HG03469 (cell line): ENCODE measurements around the gene RNF111.
"Not testable (repeated sequence)": the region's sequence is repeated elsewhere in the genome, so short reads cannot be mapped to it uniquely, and the experiment has no call there.

Source experiments
- ATAC-seq: cut with Tn5 transposase; IDR thresholded peaks from one replicate; pipeline ENCODE4 v1.9.1; 2021; ENCODE audit warnings: mild to moderate bottlenecking, moderate library complexity, moderate number of reproducible peaks; ENCODE audit not compliant: unreplicated experiment

Gene RNF111

GRCh38 chr15:59052915-59053407, 65.5 kb downstream of the RNF111 start:
- no peak for ATAC-seq

- ATAC-seq = no peak
These were observed 66.0 kb downstream of the RNF111 start for GRCh38 chr15:59053482-59053881.

- no peak for ATAC-seq
These were observed 71.7 kb downstream of the RNF111 start for GRCh38 chr15:59059076-59059597.

- ATAC-seq = no peak
These were observed 72.9 kb downstream of the RNF111 start for GRCh38 chr15:59060348-59060747.

- ATAC-seq = no peak
These were observed 75.6 kb downstream of the RNF111 start for GRCh38 chr15:59063042-59063441.

GRCh38 chr15:59069430-59069829, 82.0 kb downstream of the RNF111 start:
- no peak for ATAC-seq

GRCh38 chr15:59074607-59075006, 87.1 kb downstream of the RNF111 start:
- no peak for ATAC-seq

GRCh38 chr15:59087731-59088130, 100.3 kb downstream of the RNF111 start:
- ATAC-seq = no peak

- no peak for ATAC-seq
These were observed 106.6 kb downstream of the RNF111 start for GRCh38 chr15:59094077-59094476.

- no peak for ATAC-seq
These were observed 109.0 kb downstream of the RNF111 start for GRCh38 chr15:59096429-59096828.

- ATAC-seq = no peak
These were observed 111.8 kb downstream of the RNF111 start for GRCh38 chr15:59099162-59099685.

- ATAC-seq = no peak
These were observed 117.1 kb downstream of the RNF111 start for GRCh38 chr15:59104602-59104911.

- ATAC-seq = peak; percentile 94
These were observed 117.7 kb downstream of the RNF111 start, which contains the start of gene CCNB2 for GRCh38 chr15:59104912-59105732. Gene CCNB2, plus strand, starts transcription at chr15:59105146. Its CDS starts 123 bp downstream, at chr15:59105269.

GRCh38 chr15:59105854-59106253, 118.4 kb downstream of the RNF111 start:
- no peak for ATAC-seq

GRCh38 chr15:59111251-59111650, 123.8 kb downstream of the RNF111 start:
- ATAC-seq = no peak

- no peak for ATAC-seq
These were observed 127.6 kb downstream of the RNF111 start for GRCh38 chr15:59115047-59115446.

- ATAC-seq = no peak
These were observed 128.7 kb downstream of the RNF111 start for GRCh38 chr15:59116141-59116540.

- ATAC-seq = no peak
These were observed 129.3 kb downstream of the RNF111 start for GRCh38 chr15:59116771-59117170.

- ATAC-seq = no peak
These were observed 132.2 kb downstream of the RNF111 start for GRCh38 chr15:59119625-59120024.

- no peak for ATAC-seq
These were observed 133.5 kb downstream of the RNF111 start for GRCh38 chr15:59120937-59121336.

GRCh38 chr15:59124261-59124660, 136.8 kb downstream of the RNF111 start:
- no peak for ATAC-seq

- ATAC-seq = not testable (repeated sequence)
These were observed 138.2 kb downstream of the RNF111 start for GRCh38 chr15:59125683-59126082.
